H1 (cell line): ENCODE data around the gene KIAA0319L. TPM values are rescaled to one million over a fixed set of nuclear protein-coding genes. Genes with fewer than 3 reads are reported as not detected.

Experiments used
- CBX5 ChIP-seq: fragments of 300-800, 300-1000 bp; sonication (generic); IDR thresholded peaks from 2 replicates; pipeline ENCODE4 v1.7.1; 2016; ENCODE audit warnings: antibody characterized with exemption, low read length, low read depth
- HDAC6 ChIP-seq: IDR thresholded peaks from one replicate; pipeline ENCODE4 v1.7.1; 2012; ENCODE audit warnings: low read depth, mild to moderate bottlenecking, inconsistent platforms, low read length, moderate library complexity
- polyA plus RNA-seq, 7 experiments: library from polyadenylated mRNA; depleted of rRNA in 3 of 7; stranded (reverse) in 5 of 7; unstranded in 2 of 7; fragments of >200 nt in 5 of 7; fragments of 200-250 nt in 2 of 7; gene quantifications; 1 replicate in 5 of 7; 2 replicates in 1 of 7; 4 replicates in 1 of 7; pipeline versions ENCODE4 v1.2.1 to v1.2.3, GENCODE V29; 2011 to 2013; ENCODE audit warnings: missing spikeins in 2 of 7, mixed read lengths in 2 of 7
- total RNA-seq: library from RNA; stranded (reverse); fragmentation: NEBNext Ultra II Directional; extraction: Animal tissue kit (Norgen Biotek cat#: 25700); gene quantifications from 2 replicates; pipeline ENCODE4 v1.2.1, GENCODE V29; 2021

KIAA0319L gene
- total and polyA plus RNA-seq, 2 of the 8 experiments (the other 6 are each of a cell fraction or from before 2014, with no cell fraction given): 40.1 to 55.7 TPM

- TF ChIP-seq CBX5 (no peak), HDAC6 (no peak)
- TF ChIP-seq, all 59 proteins: peak for 0
Measured at GRCh38 chr1:35555601-35556477, 1.4 kb downstream of the KIAA0319L start (continued).
